Endodermal cell (in vitro differentiated cells): ENCODE measurements around the gene ATP6V0D1. TPM values are rescaled to one million over a fixed set of nuclear protein-coding genes. Genes with fewer than 3 reads are reported as not detected.

Experiments used
- DNase-seq: peaks from one replicate; pipeline ENCODE4 v3.0.0-alpha.2; 2017
- H3K27ac ChIP-seq: 2 replicates; pipeline ENCODE4 v1.5.1; 2013; ENCODE audit warnings: mild to moderate bottlenecking, low read depth, low read length, moderate library complexity
- H3K27me3 ChIP-seq: 2 replicates; pipeline ENCODE4 v1.6.1; 2013; ENCODE audit warnings: mild to moderate bottlenecking, low read length, moderate library complexity; ENCODE audit not compliant: insufficient read depth, control insufficient read depth, poor library complexity, severe bottlenecking
- H3K36me3 ChIP-seq: 2 replicates; pipeline ENCODE4 v1.7.0; 2013; ENCODE audit warnings: mild to moderate bottlenecking, low read length, moderate library complexity; ENCODE audit not compliant: control insufficient read depth, insufficient read depth
- H3K4me1 ChIP-seq: one replicate; pipeline ENCODE4 v1.7.0; 2013; ENCODE audit warnings: low read length; ENCODE audit not compliant: control insufficient read depth, insufficient read depth
- H3K4me3 ChIP-seq: 2 replicates; pipeline ENCODE4 v1.5.1; 2013; ENCODE audit warnings: mild to moderate bottlenecking, low read length, moderate library complexity
- H3K9ac ChIP-seq: 2 replicates; pipeline ENCODE4 v1.6.1; 2013; ENCODE audit warnings: mild to moderate bottlenecking, low read length, moderate library complexity; ENCODE audit not compliant: poor library complexity, severe bottlenecking; ENCODE audit errors: extremely low read depth
- H3K9me3 ChIP-seq: 2 replicates; pipeline ENCODE4 v1.6.1; 2013; ENCODE audit warnings: mild to moderate bottlenecking, low read length, moderate library complexity; ENCODE audit not compliant: control insufficient read depth
- H3K27ac Mint-ChIP-seq: 2 replicates; pipeline ENCODE4 v1.8.0; 2020; ENCODE audit warnings: mixed read lengths
- H3K27me3 Mint-ChIP-seq: 2 replicates; pipeline ENCODE4 v1.8.0; 2021; ENCODE audit warnings: mild to moderate bottlenecking, mixed read lengths; ENCODE audit not compliant: insufficient read depth
- H3K36me3 Mint-ChIP-seq: 2 replicates; pipeline ENCODE4 v1.8.0; 2020; ENCODE audit warnings: low read depth, mixed read lengths
- H3K4me1 Mint-ChIP-seq: 2 replicates; pipeline ENCODE4 v1.8.0; 2020; ENCODE audit warnings: mixed read lengths
- H3K4me3 Mint-ChIP-seq: 2 replicates; pipeline ENCODE4 v1.8.0; 2020; ENCODE audit warnings: mild to moderate bottlenecking, moderate library complexity, mixed read lengths
- H3K9me3 Mint-ChIP-seq: 2 replicates; pipeline ENCODE4 v1.8.0; 2020; ENCODE audit warnings: mild to moderate bottlenecking, mixed read lengths
- CTCF ChIP-seq: fragments of 200-600 bp; sonication (generic); conservative IDR thresholded peaks from 2 replicates; pipeline ENCODE4 v1.5.0; 2021; ENCODE audit warnings: antibody characterized with exemption, mild to moderate bottlenecking
- WGBS, 2 experiments: methylation state at CpG; one replicate each; pipeline versions ENCODE4 v1.1.5 to v1.1.7; 2013; ENCODE audit warnings: missing lambda C conversion rate in 2 of 2, mixed read lengths in 1 of 2; ENCODE audit not compliant: insufficient coverage in 1 of 2, insufficient read length in 1 of 2; 5-methylcytosine and 5-hydroxymethylcytosine counted together
- total RNA-seq, 2 donors: library from RNA; stranded (reverse); fragmentation: NEBNext Ultra II Directional in 1 of 2; extraction: Animal tissue kit (Norgen Biotek cat#: 25700) in 1 of 2; gene quantifications; 2 replicates in 1 of 2; 3 replicates in 1 of 2; pipeline ENCODE4 v1.2.1, GENCODE V29; 2021

Gene ATP6V0D1
- total RNA-seq, 2 donors from 2014 or later, result 56.0 to 58.3 TPM

GRCh38 chr16:67426022-67426421, 54.9 kb downstream of the ATP6V0D1 start:
- no peak overlapping the region for H3K4me3 ChIP-seq
- no peak overlapping the region for H3K9ac ChIP-seq
- H3K36me3 Mint-ChIP-seq, result no peaks in the 10 kb centered on the region
- H3K4me1 Mint-ChIP-seq, result peaks cover 35% of the 10 kb centered on the region
- H3K27me3 Mint-ChIP-seq, result peaks cover 24% of the 10 kb centered on the region
- TF ChIP-seq CTCF, result no peak
- H3K27ac Mint-ChIP-seq, result no peak overlapping the region
- no peak overlapping the region for H3K4me3 Mint-ChIP-seq
- peaks cover 24% of the 10 kb centered on the region for H3K27me3 ChIP-seq
- WGBS, 2 experiments, result 85 to 89% methylated on average over 2 to 6 of the region's 7 CpGs
- no peak overlapping the region for H3K27ac ChIP-seq
- H3K4me1 ChIP-seq, result peaks cover 18% of the 10 kb centered on the region
- no peaks in the 10 kb centered on the region for H3K9me3 Mint-ChIP-seq
- no peaks in the 10 kb centered on the region for H3K36me3 ChIP-seq
- DNase-seq, result no peak
- H3K9me3 ChIP-seq, result no peaks in the 10 kb centered on the region

- H3K36me3 ChIP-seq, result no peaks in the 10 kb centered on the region
- no peak overlapping the region for H3K27ac Mint-ChIP-seq
- no peak for TF ChIP-seq CTCF
- no peak overlapping the region for H3K9ac ChIP-seq
- H3K4me1 ChIP-seq, result peaks cover 18% of the 10 kb centered on the region
- peaks cover 23% of the 10 kb centered on the region for H3K27me3 Mint-ChIP-seq
- H3K4me3 Mint-ChIP-seq, result no peak overlapping the region
- H3K9me3 Mint-ChIP-seq, result no peaks in the 10 kb centered on the region
- no peak overlapping the region for H3K27ac ChIP-seq
- H3K9me3 ChIP-seq, result no peaks in the 10 kb centered on the region
- H3K27me3 ChIP-seq, result peaks cover 24% of the 10 kb centered on the region
- WGBS, 2 experiments, result 89 to 92% methylated on average over 3 to 4 of the region's 4 CpGs
- peaks cover 35% of the 10 kb centered on the region for H3K4me1 Mint-ChIP-seq
- no peak for DNase-seq
- H3K36me3 Mint-ChIP-seq, result no peaks in the 10 kb centered on the region
- H3K4me3 ChIP-seq, result no peak overlapping the region
Observed at GRCh38 chr16:67425580-67425979, 55.4 kb downstream of the ATP6V0D1 start.

DNA sequence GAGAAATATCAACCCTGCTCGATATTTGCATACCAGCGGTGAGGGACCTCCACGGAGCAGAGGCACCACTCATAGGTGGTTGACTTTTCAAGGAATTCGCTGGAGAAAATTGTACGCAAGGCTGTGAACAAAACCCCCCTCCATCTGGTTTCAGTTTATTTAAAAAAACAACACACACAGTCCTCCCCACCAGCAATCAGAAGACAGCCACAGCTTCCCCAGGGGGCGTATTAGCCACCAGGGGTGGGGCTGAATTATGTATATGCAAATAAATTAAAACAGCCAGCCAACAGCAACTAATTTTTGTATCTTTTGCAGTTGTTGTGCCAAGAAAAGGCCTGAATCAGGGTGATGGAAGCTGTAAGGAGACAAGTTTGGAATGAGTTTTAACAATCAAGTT, 55.9 kb downstream of the ATP6V0D1 start:
- WGBS, 2 experiments, result 23 to 39% methylated on average over 4 to 5 of the region's 6 CpGs

More for the DNA sequence above, 55.9 kb downstream of the ATP6V0D1 start:
- Histone ChIP-seq H3K9ac (no peak overlapping the region), H3K9me3 (no peaks in the 10 kb centered on the region), H3K4me1 (peaks cover 18% of the 10 kb centered on the region), H3K36me3 (no peaks in the 10 kb centered on the region), H3K27ac (no peak overlapping the region), H3K4me3 (no peak overlapping the region), H3K27me3 (peaks cover 18% of the 10 kb centered on the region)
- H3K4me3 Mint-ChIP-seq, result peak overlapping the region; percentile 23
- no peaks in the 10 kb centered on the region for H3K36me3 Mint-ChIP-seq
- TF ChIP-seq CTCF, result no peak
- peaks cover 34% of the 10 kb centered on the region for H3K4me1 Mint-ChIP-seq
- peaks cover 18% of the 10 kb centered on the region for H3K27me3 Mint-ChIP-seq
- no peak for DNase-seq
- H3K9me3 Mint-ChIP-seq, result no peaks in the 10 kb centered on the region
- peak overlapping the region; percentile 66 for H3K27ac Mint-ChIP-seq
